GM19328 (cell line): ENCODE results near the gene FAM229A.

Experiments
- ATAC-seq: cut with Tn5 transposase; IDR thresholded peaks from one replicate; pipeline ENCODE4 v1.9.1; 2021; ENCODE audit warnings: mild to moderate bottlenecking, moderate library complexity; ENCODE audit not compliant: unreplicated experiment

FAM229A gene

DNA sequence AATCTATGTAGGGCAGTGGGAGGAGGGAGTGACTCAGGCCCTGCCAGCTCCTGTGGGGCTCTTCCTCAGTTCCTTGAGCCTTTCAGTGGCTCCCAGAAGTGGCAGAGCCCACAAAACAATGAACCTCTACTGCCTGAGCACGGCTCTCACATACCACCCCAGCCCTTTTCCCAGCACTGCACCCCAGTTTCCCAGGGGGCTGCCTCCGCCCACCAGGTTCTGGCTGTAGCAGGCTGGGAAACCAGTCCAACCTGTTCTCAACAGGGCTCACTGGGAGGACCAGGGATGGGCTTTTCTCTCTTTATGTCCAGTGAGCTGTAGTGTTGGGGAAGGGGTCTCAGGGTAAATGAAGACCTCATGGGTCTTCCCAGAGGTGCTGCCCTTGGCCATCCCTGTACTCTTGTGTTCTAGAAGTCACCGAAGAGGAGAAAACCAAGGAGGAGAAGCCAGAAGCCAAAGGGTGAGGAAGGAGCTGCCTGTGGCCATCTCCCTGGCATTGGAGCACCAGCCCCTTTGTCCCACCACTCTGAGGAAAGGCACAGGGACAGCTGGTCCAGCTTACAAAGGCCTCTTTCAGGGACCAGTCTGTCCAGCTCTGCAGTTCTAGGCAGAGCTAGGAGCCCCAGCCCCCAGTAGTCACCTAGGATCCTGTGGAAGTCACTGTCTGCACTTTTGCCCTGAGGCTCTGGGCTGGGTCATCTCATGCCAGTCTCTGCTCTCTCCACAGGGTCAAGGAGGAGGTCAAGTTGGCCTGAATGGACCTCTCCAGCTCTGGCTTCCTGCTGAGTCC lies 29.8 kb downstream of the FAM229A start:
- ATAC-seq: no peak

- ATAC-seq: no peak
Observed at GRCh38 chr1:32331549-32331948, 30.7 kb downstream of the FAM229A start.

DNA sequence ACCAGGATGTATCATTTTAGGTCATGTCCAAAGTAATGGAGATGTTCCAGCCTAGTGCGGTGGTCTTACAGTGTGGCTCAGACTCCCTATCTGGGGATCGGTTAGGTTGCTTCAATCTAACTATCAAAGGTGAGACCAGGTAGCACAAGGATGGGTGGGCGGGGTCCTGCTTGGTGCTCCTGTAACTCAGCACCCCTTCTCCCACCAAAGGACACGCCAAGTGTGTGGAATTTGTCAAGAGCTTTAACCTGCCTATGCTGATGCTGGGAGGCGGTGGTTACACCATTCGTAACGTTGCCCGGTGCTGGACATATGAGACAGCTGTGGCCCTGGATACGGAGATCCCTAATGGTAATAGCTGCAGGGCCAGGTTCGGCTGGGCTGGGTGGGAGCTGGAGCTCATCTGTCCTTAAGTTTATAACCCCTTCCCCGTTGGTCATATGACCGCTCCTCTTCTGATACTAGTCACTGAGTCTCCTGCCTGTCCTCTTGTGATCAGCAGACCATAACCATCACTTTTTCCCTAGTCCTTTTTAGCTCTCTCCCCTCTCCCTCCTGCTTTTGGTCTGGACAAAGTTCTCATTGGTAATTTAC lies 31.6 kb downstream of the FAM229A start:
- ATAC-seq: no peak

GRCh38 chr1:32329931-32330466 lies 32.3 kb downstream of the FAM229A start:
- ATAC-seq: no peak

DNA sequence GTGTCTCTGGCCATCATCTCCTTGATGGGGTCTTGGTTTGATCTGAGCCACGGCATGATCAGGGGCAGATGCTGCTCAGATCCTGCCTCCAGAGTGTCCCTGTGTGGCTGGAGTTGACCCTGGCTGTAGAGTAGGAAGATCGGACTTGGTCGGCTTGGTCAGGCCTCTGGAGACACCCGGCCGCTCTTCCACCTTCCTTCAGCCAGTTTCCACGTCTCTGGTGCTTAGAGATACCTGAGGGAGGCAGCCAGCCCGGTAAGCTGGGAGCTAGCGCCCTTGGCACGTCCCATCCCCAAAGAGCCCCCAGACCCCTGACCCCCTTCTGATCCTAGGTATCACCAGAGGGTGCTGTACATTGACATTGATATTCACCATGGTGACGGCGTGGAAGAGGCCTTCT lies 35.1 kb downstream of the FAM229A start:
- ATAC-seq: no peak

DNA sequence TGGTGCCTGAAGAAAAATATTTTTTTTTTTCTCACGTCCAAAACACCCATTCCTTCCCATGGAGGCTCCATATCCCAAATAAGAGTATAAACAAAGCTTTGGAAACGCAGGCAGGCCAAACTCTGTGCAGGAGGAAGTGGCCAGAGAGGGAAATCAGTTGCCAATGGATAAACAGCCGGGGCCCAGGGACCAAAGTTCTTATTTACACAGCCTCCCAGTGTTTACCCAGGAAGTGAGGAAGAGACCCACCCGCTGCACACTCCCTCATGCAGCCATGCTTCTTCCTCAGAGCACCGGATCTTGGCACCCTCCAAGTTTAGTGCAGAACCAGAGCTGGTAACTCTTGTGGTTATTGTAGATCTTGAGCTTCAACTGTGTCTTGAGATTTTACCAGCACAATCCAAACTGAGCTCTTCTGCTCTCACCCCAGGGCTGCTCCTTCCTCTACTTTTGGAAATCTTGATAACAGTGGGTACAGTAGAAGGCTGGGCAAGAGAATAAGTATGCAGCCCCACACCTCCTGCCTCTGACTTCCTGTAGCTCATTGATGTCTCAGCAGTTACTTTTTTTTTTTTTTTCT lies 40.5 kb downstream of the FAM229A start:
- no peak for ATAC-seq

GRCh38 chr1:32318127-32318869 lies 44.0 kb downstream of the FAM229A start:
- no peak for ATAC-seq

DNA sequence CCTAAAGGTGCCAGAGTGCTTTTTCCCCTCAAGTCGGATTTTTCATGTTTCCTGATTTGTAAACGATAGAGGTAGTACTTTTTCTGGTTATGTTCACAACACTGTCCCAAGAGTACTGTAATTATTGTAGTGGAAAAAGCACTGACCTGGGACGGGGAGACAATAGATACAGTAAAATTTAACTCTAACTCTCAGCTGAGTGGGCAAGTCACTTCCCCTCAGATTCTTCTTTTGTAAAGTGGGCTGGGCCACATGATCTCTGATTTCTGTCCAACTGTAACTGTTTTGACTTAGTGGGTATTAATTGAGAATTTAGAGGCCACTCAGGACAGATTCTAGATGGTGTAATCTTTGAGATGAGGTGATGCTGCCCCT lies 45.4 kb downstream of the FAM229A start:
- ATAC-seq: no peak

- no peak for ATAC-seq
Observed at GRCh38 chr1:32311709-32312393, 50.4 kb downstream of the FAM229A start.
